DOHH2 (cell line): ENCODE measurements around the gene ABCD4.

Experiments used
- H3F3A ChIP-seq: fragments of 200-600 bp; sonication (generic), shearing (Covaris generic); 2 replicates; pipeline ENCODE4 v1.6.0; 2016; ENCODE audit warnings: antibody characterized with exemption, mild to moderate bottlenecking; ENCODE audit not compliant: control insufficient read depth, insufficient read depth
- H3K27ac ChIP-seq: fragments of 200-600 bp; sonication (generic); 2 replicates; pipeline ENCODE4 v1.5.1; 2014; ENCODE audit warnings: low read depth, mild to moderate bottlenecking, low read length, moderate library complexity
- H3K27me3 ChIP-seq: fragments of 200-600 bp; sonication (generic); 2 replicates; pipeline ENCODE4 v1.6.1; 2014; ENCODE audit warnings: mild to moderate bottlenecking, low read length, mixed read lengths; ENCODE audit not compliant: control insufficient read depth
- H3K36me3 ChIP-seq: fragments of 200-600 bp; sonication (generic); 2 replicates; pipeline ENCODE4 v1.6.1; 2014; ENCODE audit warnings: mild to moderate bottlenecking, low read length, moderate library complexity, mixed read lengths; ENCODE audit not compliant: control insufficient read depth
- H3K4me1 ChIP-seq: fragments of 200-600 bp; sonication (generic); 2 replicates; pipeline ENCODE4 v1.6.1; 2014; ENCODE audit warnings: mild to moderate bottlenecking, low read length, mixed read lengths; ENCODE audit not compliant: control insufficient read depth
- H3K4me2 ChIP-seq: fragments of 200-600 bp; sonication (generic); 2 replicates; pipeline ENCODE4 v1.6.0; 2014; ENCODE audit warnings: mild to moderate bottlenecking, low read length, moderate library complexity
- H3K4me3 ChIP-seq: fragments of 200-600 bp; sonication (generic); 2 replicates; pipeline ENCODE4 v1.5.1; 2014; ENCODE audit warnings: mild to moderate bottlenecking, low read length, mixed read lengths
- H3K79me2 ChIP-seq: fragments of 200-600 bp; sonication (generic); 2 replicates; pipeline ENCODE4 v1.6.1; 2014; ENCODE audit warnings: mild to moderate bottlenecking, low read length, mixed read lengths; ENCODE audit not compliant: control insufficient read depth
- H3K9me2 ChIP-seq: fragments of 200-600 bp; sonication (generic); replicated peaks from 2 replicates; pipeline ENCODE4 v1.6.1; 2014; ENCODE audit warnings: mild to moderate bottlenecking, low read length, mixed read lengths; ENCODE audit not compliant: control insufficient read depth
- H3K9me3 ChIP-seq: fragments of 200-600 bp; sonication (generic); 2 replicates; pipeline ENCODE4 v1.6.1; 2014; ENCODE audit warnings: antibody characterized with exemption, low read length, mixed read lengths; ENCODE audit not compliant: control insufficient read depth, insufficient read depth
- H4K20me1 ChIP-seq: fragments of 200-600 bp; sonication (generic); 2 replicates; pipeline ENCODE4 v1.6.0; 2014; ENCODE audit warnings: low read depth, mild to moderate bottlenecking, antibody characterized with exemption, low read length, moderate library complexity; ENCODE audit not compliant: control insufficient read depth, insufficient read depth
- CTCF ChIP-seq: fragments of 200-600 bp; sonication (generic); IDR thresholded peaks from one replicate; pipeline ENCODE4 v1.5.1; 2014; ENCODE audit warnings: antibody characterized with exemption, mild to moderate bottlenecking, low read depth, low read length; ENCODE audit not compliant: poor library complexity, severe bottlenecking
- EZH2phosphoT487 ChIP-seq: fragments of 200-600 bp; sonication (generic); IDR thresholded peaks from 2 replicates; pipeline ENCODE4 v1.6.1; 2017; ENCODE audit warnings: borderline replicate concordance, mild to moderate bottlenecking, antibody characterized with exemption, low read length, moderate library complexity, mixed read lengths

Gene ABCD4

GRCh38 chr14:74238974-74239847 lies 63.5 kb downstream of the ABCD4 start, which contains the start of gene VSX2:
TSS of gene VSX2 (plus strand) at chr14:74239449. CDS start at chr14:74239562, 113 bp downstream.
- no peak within 1 kb of the TSS for H3K4me3 ChIP-seq
- H3K79me2 ChIP-seq, result no peaks in the 10 kb centered on the region
- H3K4me2 ChIP-seq, result no peak within 1 kb of the TSS
- TF ChIP-seq CTCF (no peak), EZH2phosphoT487 (no peak)
- H3F3A ChIP-seq, result no peaks in the 10 kb centered on the region
- no peak within 1 kb of the TSS for H3K27ac ChIP-seq
- H3K27me3 ChIP-seq, result peaks cover 23% of the 10 kb centered on the region
- no peaks in the 10 kb centered on the region; the same call in 1 of the 2 replicates for H4K20me1 ChIP-seq
- H3K4me1 ChIP-seq, result no peaks in the 10 kb centered on the region
- no peaks in the 10 kb centered on the region for H3K9me2 ChIP-seq
- H3K36me3 ChIP-seq, result no peaks in the 10 kb centered on the region
- no peaks in the 10 kb centered on the region for H3K9me3 ChIP-seq

- Histone ChIP-seq H3K27ac (no peak overlapping the region), H4K20me1 (no peaks in the 10 kb centered on the region), H3K9me2 (no peaks in the 10 kb centered on the region), H3K79me2 (no peaks in the 10 kb centered on the region), H3K27me3 (peaks cover 5% of the 10 kb centered on the region; the same call in 1 of the 2 replicates), H3K4me1 (no peaks in the 10 kb centered on the region), H3K36me3 (no peaks in the 10 kb centered on the region), H3K9me3 (no peaks in the 10 kb centered on the region), H3F3A (no peaks in the 10 kb centered on the region), H3K4me3 (no peak overlapping the region), H3K4me2 (no peak overlapping the region)
- no peak for TF ChIP-seq CTCF
- TF ChIP-seq EZH2phosphoT487, result no peak
Measured at GRCh38 chr14:74237441-74237840, 65.3 kb downstream of the ABCD4 start.
